ENCODE data around the gene TMEM98. TPM values are rescaled to one million over a fixed set of nuclear protein-coding genes. Genes with fewer than 3 reads are reported as not detected.
"Not testable (repeated sequence)": the region's sequence is repeated elsewhere in the genome, so short reads cannot be mapped to it uniquely, and the experiment has no call there.

TMEM98 gene
- polyA plus RNA-seq, 1 donor (not counting 4 experiments of a cell fraction or from before 2014, with no cell fraction given): 66.8 TPM

DNA sequence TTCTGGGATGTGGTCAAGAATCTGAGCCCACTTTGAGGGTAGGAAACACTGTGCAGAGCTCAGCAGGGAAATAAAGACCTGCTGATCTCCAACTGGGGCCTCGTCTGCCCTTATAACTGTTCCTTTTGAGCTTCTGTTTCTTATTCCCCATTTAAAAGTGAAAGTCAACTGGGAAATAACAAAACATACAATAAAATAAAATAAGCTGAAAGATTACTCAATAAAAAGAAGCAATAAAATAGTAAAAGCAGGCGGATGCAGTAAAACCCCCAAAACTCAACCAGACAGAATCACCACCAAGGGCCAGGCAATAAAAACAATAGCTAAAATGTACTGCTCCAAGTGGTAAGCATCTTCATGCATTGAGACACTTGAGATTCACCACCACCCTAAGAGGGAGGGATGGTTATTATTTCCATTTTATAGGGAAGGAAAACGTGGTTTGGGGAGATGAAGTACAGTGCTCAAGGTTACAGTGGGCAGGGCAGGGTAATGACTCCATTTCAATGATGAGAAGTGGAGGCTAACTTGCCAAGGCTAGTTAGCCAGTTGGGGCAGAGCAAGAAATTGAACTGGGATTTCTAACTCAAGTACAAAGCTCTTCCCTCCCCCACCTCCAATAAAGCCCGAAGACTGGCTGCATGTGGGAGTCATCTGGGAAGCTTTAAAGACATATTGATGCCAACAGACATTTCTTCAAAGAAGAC lies 57.2 kb downstream of the TMEM98 start:
- TF ChIP-seq, protein P1, sequence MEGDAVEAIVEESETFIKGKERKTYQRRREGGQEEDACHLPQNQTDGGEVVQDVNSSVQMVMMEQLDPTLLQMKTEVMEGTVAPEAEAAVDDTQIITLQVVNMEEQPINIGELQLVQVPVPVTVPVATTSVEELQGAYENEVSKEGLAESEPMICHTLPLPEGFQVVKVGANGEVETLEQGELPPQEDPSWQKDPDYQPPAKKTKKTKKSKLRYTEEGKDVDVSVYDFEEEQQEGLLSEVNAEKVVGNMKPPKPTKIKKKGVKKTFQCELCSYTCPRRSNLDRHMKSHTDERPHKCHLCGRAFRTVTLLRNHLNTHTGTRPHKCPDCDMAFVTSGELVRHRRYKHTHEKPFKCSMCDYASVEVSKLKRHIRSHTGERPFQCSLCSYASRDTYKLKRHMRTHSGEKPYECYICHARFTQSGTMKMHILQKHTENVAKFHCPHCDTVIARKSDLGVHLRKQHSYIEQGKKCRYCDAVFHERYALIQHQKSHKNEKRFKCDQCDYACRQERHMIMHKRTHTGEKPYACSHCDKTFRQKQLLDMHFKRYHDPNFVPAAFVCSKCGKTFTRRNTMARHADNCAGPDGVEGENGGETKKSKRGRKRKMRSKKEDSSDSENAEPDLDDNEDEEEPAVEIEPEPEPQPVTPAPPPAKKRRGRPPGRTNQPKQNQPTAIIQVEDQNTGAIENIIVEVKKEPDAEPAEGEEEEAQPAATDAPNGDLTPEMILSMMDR (optimal IDR thresholded peaks at IDR 0.05 in 1 of 3, IDR thresholded peaks at IDR 0.05 in 1 of 3, conservative IDR thresholded peaks at IDR 0.05 in 1 of 3; ENCODE audit: extremely low read depth in 1 of 3, insufficient read depth in 2 of 3, low read length in 3 of 3): no peak
- no peak for TF ChIP-seq EZH2 (IDR thresholded peaks at IDR 0.05; ENCODE audit: low read length)
- dilution Hi-C loops (cut with MboI; ENCODE audit: extremely low pct_ligation_motif_present, low sequenced_read_pairs): no loop called here
- no peak for DNase-seq (ENCODE audit: low read depth, low spot score)

DNA sequence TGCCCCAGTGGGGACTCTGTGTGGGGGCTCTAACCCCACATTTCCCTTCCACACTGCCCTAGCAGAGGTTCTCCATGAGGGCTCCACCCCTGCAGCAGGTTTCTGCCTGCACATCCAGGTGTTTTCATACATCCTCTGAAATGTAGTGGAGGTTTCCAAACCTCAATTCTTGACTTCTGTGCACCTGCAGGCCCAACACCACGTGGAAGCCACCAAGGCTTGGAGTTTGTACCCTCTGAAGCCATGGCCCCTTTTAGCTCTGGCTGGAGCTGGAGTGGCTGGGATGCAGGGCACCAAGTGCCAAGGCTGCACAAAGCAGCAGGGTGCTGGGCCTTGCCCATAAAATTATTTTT lies 59.5 kb downstream of the TMEM98 start:
- H3K9ac ChIP-seq (ENCODE audit: control insufficient read depth, extremely low read depth, insufficient read depth, low read length); H3K9me1 ChIP-seq (ENCODE audit: control insufficient read depth, extremely low read depth, insufficient read depth, low read length); H3K79me2 ChIP-seq (ENCODE audit: control insufficient read depth, insufficient read depth, low read length); DNase-seq (ENCODE audit: low read depth, low spot score); H3K9me3 ChIP-seq (ENCODE audit: control insufficient read depth, low read depth, low read length); H3K36me3 ChIP-seq (ENCODE audit: control insufficient read depth in 2 of 2, extremely low read depth in 1 of 2, insufficient read depth in 2 of 2, low read length in 2 of 2); H3K4me1 ChIP-seq (ENCODE audit: control insufficient read depth, extremely low read depth, insufficient read depth, low read length); dilution Hi-C loops (cut with MboI; ENCODE audit: extremely low pct_ligation_motif_present, low sequenced_read_pairs); H4K20me1 ChIP-seq (ENCODE audit: control insufficient read depth, extremely low read depth, insufficient read depth, low read length); FAIRE-seq; H3K4me2 ChIP-seq (ENCODE audit: control insufficient read depth, extremely low read depth, insufficient read depth, low read depth, low read length); H3K27ac ChIP-seq (ENCODE audit: control insufficient read depth, insufficient read depth, low read length); H3K4me3 ChIP-seq (ENCODE audit: control insufficient read depth in 2 of 3, extremely low read depth in 1 of 3, insufficient read depth in 2 of 3, low read depth in 1 of 3, low read length in 3 of 3); H2AFZ ChIP-seq (ENCODE audit: control insufficient read depth, low read length); H3K27me3 ChIP-seq (ENCODE audit: control insufficient read depth, extremely low read depth, insufficient read depth, low read length): not testable (repeated sequence)

More for the DNA sequence above, 57.2 kb downstream of the TMEM98 start:
- Histone ChIP-seq H4K20me1 (ENCODE audit: control insufficient read depth, extremely low read depth, insufficient read depth, low read length) (no peaks in the 10 kb centered on the region), H3K9me1 (ENCODE audit: control insufficient read depth, extremely low read depth, insufficient read depth, low read length) (no peaks in the 10 kb centered on the region), H3K79me2 (ENCODE audit: control insufficient read depth, insufficient read depth, low read length) (no peaks in the 10 kb centered on the region), H2AFZ (ENCODE audit: control insufficient read depth, low read length) (no peak overlapping the region), H3K27ac (ENCODE audit: control insufficient read depth, insufficient read depth, low read length) (no peak overlapping the region), H3K4me3 (ENCODE audit: control insufficient read depth in 2 of 3, extremely low read depth in 1 of 3, insufficient read depth in 2 of 3, low read depth in 1 of 3, low read length in 3 of 3) (no peak overlapping the region), H3K36me3 (ENCODE audit: control insufficient read depth in 2 of 2, extremely low read depth in 1 of 2, insufficient read depth in 2 of 2, low read length in 2 of 2) (no peaks in the 10 kb centered on the region), H3K4me2 (ENCODE audit: control insufficient read depth, extremely low read depth, insufficient read depth, low read depth, low read length) (no peak overlapping the region), H3K27me3 (ENCODE audit: control insufficient read depth, extremely low read depth, insufficient read depth, low read length) (no peaks in the 10 kb centered on the region), H3K9me3 (ENCODE audit: control insufficient read depth, low read depth, low read length) (peaks cover 7% of the 10 kb centered on the region), H3K4me1 (ENCODE audit: control insufficient read depth, extremely low read depth, insufficient read depth, low read length) (no peaks in the 10 kb centered on the region), H3K9ac (ENCODE audit: control insufficient read depth, extremely low read depth, insufficient read depth, low read length) (no peak overlapping the region)
- FAIRE-seq: no peak

DNA sequence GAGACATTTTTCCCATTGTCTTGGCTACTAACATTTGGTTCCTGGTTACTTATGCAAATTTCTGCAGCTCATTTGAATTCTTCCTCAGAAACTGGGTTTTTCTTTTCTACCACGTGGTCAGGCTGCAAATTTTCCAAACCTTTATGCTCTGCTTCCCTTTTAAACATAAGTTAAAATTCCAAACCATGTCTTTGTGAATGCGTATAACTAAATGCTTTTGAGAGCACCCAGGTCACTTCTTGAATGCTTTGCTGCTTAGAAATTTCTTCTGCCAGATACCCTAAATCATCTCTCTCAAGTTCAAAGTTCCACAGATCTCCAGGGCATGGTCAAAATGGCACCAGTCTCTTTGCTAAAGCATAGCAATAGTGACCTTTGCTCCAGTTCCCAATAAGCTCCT lies 59.9 kb downstream of the TMEM98 start:
- dilution Hi-C loops (cut with MboI; ENCODE audit: extremely low pct_ligation_motif_present, low sequenced_read_pairs); DNase-seq (ENCODE audit: low read depth, low spot score); H3K9me3 ChIP-seq (ENCODE audit: control insufficient read depth, low read depth, low read length); FAIRE-seq; H3K36me3 ChIP-seq (ENCODE audit: control insufficient read depth in 2 of 2, extremely low read depth in 1 of 2, insufficient read depth in 2 of 2, low read length in 2 of 2); H4K20me1 ChIP-seq (ENCODE audit: control insufficient read depth, extremely low read depth, insufficient read depth, low read length); H3K27ac ChIP-seq (ENCODE audit: control insufficient read depth, insufficient read depth, low read length); H3K9ac ChIP-seq (ENCODE audit: control insufficient read depth, extremely low read depth, insufficient read depth, low read length); H3K79me2 ChIP-seq (ENCODE audit: control insufficient read depth, insufficient read depth, low read length); H2AFZ ChIP-seq (ENCODE audit: control insufficient read depth, low read length); H3K4me2 ChIP-seq (ENCODE audit: control insufficient read depth, extremely low read depth, insufficient read depth, low read depth, low read length); H3K4me3 ChIP-seq (ENCODE audit: control insufficient read depth in 2 of 3, extremely low read depth in 1 of 3, insufficient read depth in 2 of 3, low read depth in 1 of 3, low read length in 3 of 3); H3K4me1 ChIP-seq (ENCODE audit: control insufficient read depth, extremely low read depth, insufficient read depth, low read length); H3K27me3 ChIP-seq (ENCODE audit: control insufficient read depth, extremely low read depth, insufficient read depth, low read length); H3K9me1 ChIP-seq (ENCODE audit: control insufficient read depth, extremely low read depth, insufficient read depth, low read length): not testable (repeated sequence)
